Sigmoid colon (tissue), 7 donors: Measurements from ENCODE around the gene NUDT10. TPM values are rescaled to one million over a fixed set of nuclear protein-coding genes. Genes with fewer than 3 reads are reported as not detected.

Experiments used
- DNase-seq: peaks from one replicate; pipeline ENCODE4 v3.0.0-alpha.2; 2019
- H3K27ac ChIP-seq, 4 donors: fragments of 200-600 bp; sonication (generic); one replicate each; pipeline ENCODE4 v1.5.1; 2016 to 2019; ENCODE audit warnings: mild to moderate bottlenecking in 1 of 4
- H3K27me3 ChIP-seq, 3 donors: fragments of 200-600 bp; sonication (generic); one replicate each; pipeline ENCODE4 v1.5.1; 2019; ENCODE audit warnings: mild to moderate bottlenecking in 1 of 3
- H3K36me3 ChIP-seq, 4 donors: fragments of 200-600 bp; sonication (generic); one replicate each; pipeline ENCODE4 v1.5.1; 2016 to 2019
- H3K4me1 ChIP-seq, 4 donors: fragments of 200-600 bp; sonication (generic); one replicate each; pipeline ENCODE4 v1.5.1; 2017 to 2019
- H3K4me3 ChIP-seq, 4 donors: fragments of 200-600 bp; sonication (generic); one replicate each; pipeline ENCODE4 v1.5.1; 2017 to 2019; ENCODE audit warnings: mild to moderate bottlenecking in 2 of 4, moderate library complexity in 1 of 4
- H3K9me3 ChIP-seq, 4 donors: fragments of 200-600 bp in 3 of 4; sonication (generic) in 3 of 4; one replicate each; pipeline versions ENCODE4 v1.5.1 to v1.6.1; 2013 to 2019
- EP300 ChIP-seq, 4 donors: sonication (generic); formaldehyde crosslinking; IDR thresholded peaks; one replicate each; pipeline ENCODE4 v1.6.1; 2017; ENCODE audit warnings: antibody characterized with exemption in 4 of 4
- POLR2A ChIP-seq, 2 donors: fragments of 450-650 bp; IDR thresholded peaks; one replicate each; pipeline ENCODE4 v1.6.1; 2016; ENCODE audit warnings: antibody characterized with exemption in 2 of 2, mild to moderate bottlenecking in 2 of 2, moderate library complexity in 2 of 2
- POLR2AphosphoS5 ChIP-seq, 4 donors: sonication (generic); formaldehyde crosslinking; IDR thresholded peaks; one replicate each; pipeline ENCODE4 v1.6.1; 2017; ENCODE audit warnings: antibody characterized with exemption in 4 of 4
- WGBS, 2 donors: extraction: QIAGEN DNeasy Blood & Tissue Kit; methylation state at CpG; one replicate each; pipeline ENCODE4 v1.1.7; 2013; 5-methylcytosine and 5-hydroxymethylcytosine counted together
- intact Hi-C: fragments of 100-400 bp; cut with DNase I; formaldehyde crosslinking; loops from one replicate; pipeline ENCODE4 v1.15.1; 2023
- polyA plus RNA-seq, 3 donors: library from polyadenylated mRNA; stranded (reverse); fragments of 200-250 nt; gene quantifications; one replicate each; pipeline ENCODE4 v1.2.3, GENCODE V29; 2013
- total RNA-seq, 4 donors: library from RNA; depleted of rRNA; stranded (reverse); fragments of >200 nt; gene quantifications; one replicate each; pipeline ENCODE4 v1.1.0, GENCODE V29; 2016
- TF ChIP-seq, protein P1 (sequence below), 4 experiments: fragments of 450-650 bp in 3 of 4; fragments of 200-600 bp in 1 of 4; IDR thresholded peaks; one replicate each; pipeline ENCODE4 v1.5.1; 2016 to 2019; ENCODE audit warnings: antibody characterized with exemption in 4 of 4, mild to moderate bottlenecking in 3 of 4, moderate library complexity in 2 of 4
- donor health status: healthy with polysubstance abuse.
- donor health status: Bipolar disorder and iron deficiency.
- donor health status: healthy.

Gene NUDT10
- total and polyA plus RNA-seq, 7 donors, result 0.46 to 13.6 (median 8.0) TPM

DNA sequence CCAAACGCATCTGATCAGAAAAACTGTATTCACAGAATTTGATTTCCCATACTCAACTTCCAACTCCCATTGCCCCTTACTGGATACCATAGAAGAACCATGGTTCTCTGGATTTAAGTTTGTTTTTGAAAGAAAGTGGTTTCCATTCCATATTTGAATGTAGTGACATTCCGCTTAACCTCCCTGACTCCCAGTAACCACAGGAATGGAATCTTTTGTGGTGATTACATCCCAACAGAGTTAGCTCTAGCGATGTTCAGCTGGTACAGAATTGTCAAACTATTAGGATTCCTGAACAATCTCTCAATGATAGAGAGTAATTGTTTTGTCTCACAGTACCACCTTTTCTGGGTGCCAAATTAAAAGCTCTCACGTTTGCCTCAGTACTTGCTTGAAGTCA lies 1.7 kb downstream of the NUDT10 start:
- Histone ChIP-seq H3K4me1 (no peaks in the 10 kb centered on the region), H3K27ac (no peak overlapping the region), H3K27me3 (peaks cover 0 to 7% (median 0%) of the 10 kb centered on the region in 3 donors), H3K4me3 (no peak overlapping the region), H3K36me3 (no peaks in the 10 kb centered on the region), H3K9me3 (no peaks in the 10 kb centered on the region)
- no peak for DNase-seq
- 81 to 87% methylated on average over 4 of the region's 4 CpGs for WGBS, 2 donors
- no peak for TF ChIP-seq POLR2A (IDR thresholded peaks at IDR 0.05)
- no peak for TF ChIP-seq EP300 (IDR thresholded peaks at IDR 0.05)
- TF ChIP-seq POLR2AphosphoS5 (IDR thresholded peaks at IDR 0.05), result no peak
- TF ChIP-seq, protein P1, sequence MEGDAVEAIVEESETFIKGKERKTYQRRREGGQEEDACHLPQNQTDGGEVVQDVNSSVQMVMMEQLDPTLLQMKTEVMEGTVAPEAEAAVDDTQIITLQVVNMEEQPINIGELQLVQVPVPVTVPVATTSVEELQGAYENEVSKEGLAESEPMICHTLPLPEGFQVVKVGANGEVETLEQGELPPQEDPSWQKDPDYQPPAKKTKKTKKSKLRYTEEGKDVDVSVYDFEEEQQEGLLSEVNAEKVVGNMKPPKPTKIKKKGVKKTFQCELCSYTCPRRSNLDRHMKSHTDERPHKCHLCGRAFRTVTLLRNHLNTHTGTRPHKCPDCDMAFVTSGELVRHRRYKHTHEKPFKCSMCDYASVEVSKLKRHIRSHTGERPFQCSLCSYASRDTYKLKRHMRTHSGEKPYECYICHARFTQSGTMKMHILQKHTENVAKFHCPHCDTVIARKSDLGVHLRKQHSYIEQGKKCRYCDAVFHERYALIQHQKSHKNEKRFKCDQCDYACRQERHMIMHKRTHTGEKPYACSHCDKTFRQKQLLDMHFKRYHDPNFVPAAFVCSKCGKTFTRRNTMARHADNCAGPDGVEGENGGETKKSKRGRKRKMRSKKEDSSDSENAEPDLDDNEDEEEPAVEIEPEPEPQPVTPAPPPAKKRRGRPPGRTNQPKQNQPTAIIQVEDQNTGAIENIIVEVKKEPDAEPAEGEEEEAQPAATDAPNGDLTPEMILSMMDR (IDR thresholded peaks at IDR 0.05), result no peak
- intact Hi-C loops, result no loop called here

DNA sequence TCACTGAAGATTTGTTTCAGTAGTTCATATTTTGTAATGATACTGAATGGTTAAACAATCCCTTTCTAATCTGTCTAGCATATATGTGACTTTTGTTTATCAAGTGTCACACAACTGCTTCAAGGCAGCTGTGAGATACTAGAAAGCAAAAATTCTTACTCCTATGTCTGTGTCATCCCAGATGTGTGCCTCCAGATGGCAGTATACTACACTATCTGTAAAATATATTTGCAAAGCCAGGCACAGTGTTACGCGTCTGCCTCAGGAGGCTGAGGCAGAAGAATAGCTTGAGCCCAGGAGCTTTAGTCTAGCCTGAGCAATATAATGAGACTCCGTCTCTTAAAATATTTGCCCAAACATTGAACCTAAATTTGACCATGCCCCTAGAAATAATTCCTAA lies 4.0 kb downstream of the NUDT10 start:
- TF ChIP-seq POLR2AphosphoS5 (IDR thresholded peaks at IDR 0.05) (no peak), EP300 (IDR thresholded peaks at IDR 0.05) (no peak), POLR2A (IDR thresholded peaks at IDR 0.05) (no peak)
- TF ChIP-seq, protein P1 (IDR thresholded peaks at IDR 0.05), result peak in 3 of 4 experiments; percentile 11 to 47 (median 41)
- WGBS, 2 donors, result 8 to 22% methylated on average over 3 of the region's 3 CpGs
- intact Hi-C loops, result loop anchor here (2.0 kb wide), 1 partner anchor 84 kb away; no protein-coding TSS in a partner anchor

DNA sequence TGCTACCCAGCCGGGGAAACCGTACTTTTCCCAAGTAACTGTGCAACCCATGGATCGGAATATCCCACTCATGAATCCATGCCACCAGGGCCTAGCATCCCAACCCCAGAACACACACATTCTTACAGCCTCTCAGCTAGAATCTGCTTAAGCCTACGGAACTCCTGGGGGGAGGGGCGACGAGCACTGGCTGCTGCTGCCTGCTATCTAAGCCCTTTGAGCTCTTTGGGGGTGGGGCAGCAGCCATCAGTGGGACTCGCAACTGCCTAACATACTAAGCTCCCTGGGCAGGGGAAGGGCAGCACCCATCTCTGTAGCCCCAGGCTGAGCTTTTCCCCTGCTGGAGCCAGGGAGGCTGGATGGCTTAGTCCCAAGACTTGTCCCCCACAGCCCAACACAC lies 28.6 kb downstream of the NUDT10 start:
- no peaks in the 10 kb centered on the region for H3K27me3 ChIP-seq
- WGBS, 2 donors, result 81 to 86% methylated on average over 7 of the region's 7 CpGs
- intact Hi-C loops, result no loop called here

More for the DNA sequence above, 4.0 kb downstream of the NUDT10 start:
- DNase-seq, result no peak
- H3K9me3 ChIP-seq, result no peaks in the 10 kb centered on the region
- H3K27me3 ChIP-seq, result peaks cover 0 to 4% (median 0%) of the 10 kb centered on the region in 3 donors
- H3K27ac ChIP-seq, result no peak overlapping the region
- H3K36me3 ChIP-seq, result no peaks in the 10 kb centered on the region
- H3K4me3 ChIP-seq, result no peak overlapping the region
- no peaks in the 10 kb centered on the region for H3K4me1 ChIP-seq

DNA sequence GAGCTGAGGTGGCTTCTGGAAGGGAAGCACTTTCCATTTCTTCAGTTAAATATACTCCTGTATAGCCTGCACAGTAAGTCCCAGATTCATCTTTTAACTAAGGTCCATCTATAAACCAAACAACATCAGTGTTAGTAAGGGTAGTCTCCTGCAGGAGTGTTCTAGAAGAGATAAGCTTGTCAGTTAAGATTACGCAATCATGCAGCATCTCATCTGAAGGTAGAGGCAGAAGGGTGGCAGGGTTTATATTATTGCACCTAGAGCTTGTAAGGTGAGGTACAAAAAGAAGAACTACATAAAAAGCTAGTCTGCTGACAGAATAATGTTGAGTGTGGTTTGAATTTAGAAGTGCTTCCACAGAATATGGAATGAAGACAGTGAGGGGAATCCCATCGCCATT lies 44.0 kb downstream of the NUDT10 start:
- Histone ChIP-seq H3K4me3 (no peak overlapping the region), H3K9me3 (no peaks in the 10 kb centered on the region), H3K4me1 (no peaks in the 10 kb centered on the region), H3K27ac (no peak overlapping the region), H3K36me3 (no peaks in the 10 kb centered on the region), H3K27me3 (no peaks in the 10 kb centered on the region)
- DNase-seq, result no peak
- no peak for TF ChIP-seq POLR2AphosphoS5 (IDR thresholded peaks at IDR 0.05)
- TF ChIP-seq POLR2A (IDR thresholded peaks at IDR 0.05), result no peak
- TF ChIP-seq EP300 (IDR thresholded peaks at IDR 0.05), result no peak
- TF ChIP-seq, protein P1 (IDR thresholded peaks at IDR 0.05), result no peak
- 72 to 89% methylated on average over 2 of the region's 2 CpGs for WGBS, 2 donors
- intact Hi-C loops, result no loop called here

More for the DNA sequence above, 28.6 kb downstream of the NUDT10 start:
- Histone ChIP-seq H3K27ac (no peak overlapping the region), H3K4me1 (no peaks in the 10 kb centered on the region), H3K36me3 (no peaks in the 10 kb centered on the region), H3K4me3 (no peak overlapping the region), H3K9me3 (no peaks in the 10 kb centered on the region)
- TF ChIP-seq POLR2A (IDR thresholded peaks at IDR 0.05) (no peak), POLR2AphosphoS5 (IDR thresholded peaks at IDR 0.05) (no peak)
- TF ChIP-seq, protein P1 (IDR thresholded peaks at IDR 0.05), result no peak
- no peak for DNase-seq

Other genes with a start within 250 kb of the NUDT10 start
- gene NUDT11, start 163.8 kb downstream of the NUDT10 start, total RNA-seq, result 1 to 10 TPM; 3.3 to 6.1 (median 4.5) TPM
- gene NUDT11, start 163.8 kb downstream of the NUDT10 start, polyA plus RNA-seq, result 1 to 10 TPM in 1 of 3 donors, under 1 TPM in 2; 0.46 to 1.1 (median 0.60) TPM